HG02938 (cell line): ENCODE data around the gene HMGN1.

Experiments used
- ATAC-seq: cut with Tn5 transposase; IDR thresholded peaks from one replicate; pipeline ENCODE4 v1.9.1; 2021; ENCODE audit warnings: mild to moderate bottlenecking, moderate library complexity; ENCODE audit not compliant: unreplicated experiment

HMGN1 gene

DNA sequence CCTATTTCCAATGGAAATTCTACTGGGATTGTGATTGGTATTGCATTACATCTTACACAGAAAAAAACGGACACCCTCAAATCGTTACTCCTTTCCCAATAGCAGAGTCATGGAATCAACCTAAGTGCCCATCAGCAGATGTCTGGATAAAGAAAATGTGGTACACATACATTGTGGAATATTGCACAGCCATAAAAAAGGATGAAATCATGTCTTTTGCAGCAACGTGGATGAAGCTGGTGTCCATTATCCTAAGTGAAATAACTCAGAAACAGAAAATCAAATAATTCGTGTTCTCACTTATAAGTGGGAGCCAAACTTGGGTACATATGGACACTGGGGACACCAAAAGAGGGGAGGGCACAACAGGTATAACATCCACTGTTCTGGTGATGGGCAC lies 14.3 kb downstream of the HMGN1 start:
- no peak for ATAC-seq

DNA sequence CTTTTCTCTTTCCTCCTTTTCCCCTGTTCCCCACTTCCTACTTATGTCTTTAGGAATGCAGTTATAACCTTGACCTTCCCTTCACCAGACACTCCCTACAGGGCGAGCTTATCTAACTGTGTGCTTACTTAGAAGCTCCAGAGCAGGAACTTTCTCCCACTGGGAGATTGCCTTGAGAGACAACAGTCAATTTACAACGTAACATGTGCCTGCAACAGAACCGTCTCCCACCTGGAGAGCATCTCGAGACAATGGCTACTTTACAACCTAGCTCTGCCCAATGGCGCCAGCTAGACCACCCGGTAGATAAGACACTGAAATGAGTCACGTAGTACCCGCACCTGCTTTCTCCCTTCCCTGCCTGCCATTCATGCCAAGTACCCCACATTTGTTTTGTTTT lies 16.7 kb downstream of the HMGN1 start:
- no peak for ATAC-seq

DNA sequence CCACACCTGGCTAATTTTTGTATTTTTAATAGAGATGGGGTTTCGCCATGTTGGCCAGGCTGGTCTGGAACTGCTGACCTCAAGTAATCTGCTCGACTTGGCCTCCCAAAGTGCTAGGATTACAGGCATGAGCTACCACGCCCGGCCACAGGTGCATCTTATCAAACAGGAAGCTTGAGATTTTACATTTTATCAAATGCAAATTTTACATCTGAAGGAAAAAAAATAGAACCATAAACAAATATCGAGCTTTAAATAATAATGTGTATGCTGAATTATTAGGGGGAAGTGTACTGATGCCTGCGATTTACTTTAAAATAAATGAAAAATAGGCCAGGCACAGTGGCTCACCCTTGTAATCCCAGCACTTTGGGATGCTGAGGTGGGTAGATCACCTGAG lies 18.9 kb downstream of the HMGN1 start:
- ATAC-seq = no peak

DNA sequence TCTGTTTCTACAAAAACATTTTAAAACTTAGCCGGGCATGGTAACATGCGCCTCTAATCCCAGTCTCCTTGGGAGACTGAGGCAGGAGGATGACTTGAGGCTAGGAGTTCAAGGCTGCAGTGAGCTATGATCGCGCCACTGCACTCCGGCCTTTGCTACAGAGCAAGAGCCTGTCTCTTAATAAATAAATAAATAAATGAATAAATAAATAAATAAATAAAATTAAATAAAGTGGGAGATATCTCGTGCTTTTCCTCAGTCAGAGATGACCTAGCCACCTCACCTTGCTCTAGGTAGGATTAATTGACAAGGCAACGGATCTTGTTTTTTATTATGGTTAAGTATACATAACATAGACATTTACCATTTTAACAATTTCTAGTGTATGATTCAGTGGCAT lies 21.2 kb downstream of the HMGN1 start:
- ATAC-seq = no peak

DNA sequence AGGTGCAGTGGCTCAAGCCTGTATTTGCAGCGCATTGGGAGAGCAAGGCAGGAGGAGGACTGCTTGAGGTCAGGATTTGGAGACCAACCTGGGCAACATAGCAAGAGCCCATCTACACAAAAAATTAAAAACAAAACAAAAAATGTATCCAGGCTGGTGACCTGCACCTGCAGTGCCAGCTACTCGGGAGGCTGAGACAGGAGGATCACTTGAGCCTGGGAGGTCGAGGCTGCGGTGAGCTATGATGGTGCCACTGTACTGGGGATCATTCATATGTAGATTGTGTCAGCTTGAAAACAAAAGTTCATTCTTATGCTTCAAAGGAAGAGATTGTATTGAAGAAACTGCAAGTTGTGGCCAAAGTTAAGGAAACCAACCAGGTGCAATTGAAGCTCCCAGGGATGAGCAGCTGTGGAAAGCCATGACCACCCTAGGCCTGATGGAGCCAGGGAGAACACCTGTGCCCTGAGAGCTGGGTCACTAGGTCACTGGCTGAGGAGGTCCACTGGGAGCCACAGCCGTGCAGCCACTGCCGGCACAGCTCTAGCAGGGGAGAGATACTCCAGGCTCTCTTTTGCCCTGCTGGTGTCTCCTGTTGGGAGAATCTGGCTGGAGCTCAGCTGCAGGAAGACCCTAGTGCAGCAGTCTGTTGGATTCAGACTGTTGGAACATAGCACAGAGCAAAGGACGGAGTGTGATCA lies 22.1 kb downstream of the HMGN1 start:
- no peak for ATAC-seq

DNA sequence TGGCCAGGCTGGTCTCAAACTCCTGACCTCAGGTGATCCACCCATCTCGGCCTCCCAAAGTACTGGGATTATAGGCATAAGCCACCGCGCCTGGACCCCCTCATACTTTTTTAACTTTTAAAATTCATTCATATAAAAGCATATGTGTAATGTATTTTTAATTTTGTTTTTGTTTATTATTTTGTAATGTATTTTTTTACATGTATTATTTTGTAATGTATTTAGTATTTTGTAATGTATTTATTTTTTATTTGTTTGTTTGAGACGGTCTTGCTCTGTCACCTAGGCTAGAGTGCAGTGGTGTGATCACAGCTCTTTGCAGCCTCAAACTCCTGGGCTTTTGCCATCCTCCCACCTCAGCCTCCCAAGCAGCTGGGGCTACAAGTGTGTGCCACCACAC lies 23.4 kb downstream of the HMGN1 start:
- ATAC-seq = no peak

DNA sequence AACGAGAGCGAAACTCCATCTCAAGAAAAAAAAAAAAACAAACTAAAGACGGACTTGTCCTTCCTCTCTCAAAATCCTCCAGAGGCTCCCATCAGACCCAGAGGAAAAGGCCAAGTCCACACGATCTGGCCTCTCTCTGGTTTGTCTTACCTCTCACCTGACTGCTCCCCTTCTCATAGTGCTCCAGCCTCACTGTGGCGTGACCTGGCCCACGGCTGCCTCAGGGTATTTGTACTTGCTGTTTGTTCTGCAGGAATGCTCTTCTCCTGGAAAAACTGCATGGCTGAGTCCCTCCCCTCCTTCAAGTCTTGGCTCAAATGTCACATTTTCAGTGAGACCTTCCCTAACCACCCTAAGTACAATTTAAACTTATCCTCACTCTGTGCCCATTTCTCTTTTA lies 27.5 kb downstream of the HMGN1 start:
- no peak for ATAC-seq

DNA sequence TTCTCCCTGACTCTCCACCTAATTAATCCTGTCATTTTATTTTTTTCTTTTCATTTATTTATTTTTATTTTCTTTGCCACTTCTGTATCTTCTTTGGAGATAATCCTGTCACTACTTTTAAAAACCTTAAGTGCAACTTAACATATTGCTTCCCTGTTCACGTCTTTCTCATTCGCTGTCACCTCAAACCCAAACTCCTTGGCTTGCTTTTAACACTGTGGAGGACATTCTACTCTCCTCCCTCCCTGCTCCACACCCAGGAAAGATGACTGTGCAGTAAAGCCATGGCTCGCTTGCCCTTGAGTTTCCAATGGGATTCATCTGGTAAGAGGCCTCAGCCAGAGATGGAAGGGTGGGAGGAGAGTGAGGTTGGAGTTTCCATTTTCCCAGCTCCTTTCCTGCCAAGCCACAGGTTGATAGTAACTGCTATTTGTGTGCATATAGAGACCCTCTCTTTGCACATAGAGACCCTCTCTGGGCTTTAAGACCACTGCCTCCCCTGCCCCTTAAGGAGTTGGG lies 29.0 kb downstream of the HMGN1 start:
- ATAC-seq = no peak

DNA sequence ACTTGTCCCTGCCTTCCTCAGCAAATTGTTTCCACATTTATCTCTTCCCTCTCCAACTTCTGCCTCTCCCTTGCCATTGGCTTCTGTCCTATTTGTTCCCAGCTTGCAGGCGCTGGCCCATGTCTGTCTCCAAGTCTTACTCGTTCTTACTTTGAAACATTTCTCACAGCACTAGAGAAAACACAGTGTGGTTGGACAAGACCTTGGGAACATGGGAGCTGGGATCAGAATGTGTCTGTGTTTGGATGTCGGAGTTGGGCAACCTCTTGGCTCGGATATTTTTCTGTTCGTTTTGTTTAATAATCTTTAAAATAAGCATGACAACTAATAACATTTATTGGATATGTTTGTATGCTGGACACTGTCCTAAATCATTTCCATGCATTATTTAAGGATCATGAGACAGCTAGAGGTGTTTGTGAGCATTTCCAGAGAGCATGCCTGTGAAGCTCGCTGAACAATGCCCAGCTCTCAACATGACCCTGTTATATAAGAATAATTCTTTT lies 29.6 kb downstream of the HMGN1 start:
- no peak for ATAC-seq

DNA sequence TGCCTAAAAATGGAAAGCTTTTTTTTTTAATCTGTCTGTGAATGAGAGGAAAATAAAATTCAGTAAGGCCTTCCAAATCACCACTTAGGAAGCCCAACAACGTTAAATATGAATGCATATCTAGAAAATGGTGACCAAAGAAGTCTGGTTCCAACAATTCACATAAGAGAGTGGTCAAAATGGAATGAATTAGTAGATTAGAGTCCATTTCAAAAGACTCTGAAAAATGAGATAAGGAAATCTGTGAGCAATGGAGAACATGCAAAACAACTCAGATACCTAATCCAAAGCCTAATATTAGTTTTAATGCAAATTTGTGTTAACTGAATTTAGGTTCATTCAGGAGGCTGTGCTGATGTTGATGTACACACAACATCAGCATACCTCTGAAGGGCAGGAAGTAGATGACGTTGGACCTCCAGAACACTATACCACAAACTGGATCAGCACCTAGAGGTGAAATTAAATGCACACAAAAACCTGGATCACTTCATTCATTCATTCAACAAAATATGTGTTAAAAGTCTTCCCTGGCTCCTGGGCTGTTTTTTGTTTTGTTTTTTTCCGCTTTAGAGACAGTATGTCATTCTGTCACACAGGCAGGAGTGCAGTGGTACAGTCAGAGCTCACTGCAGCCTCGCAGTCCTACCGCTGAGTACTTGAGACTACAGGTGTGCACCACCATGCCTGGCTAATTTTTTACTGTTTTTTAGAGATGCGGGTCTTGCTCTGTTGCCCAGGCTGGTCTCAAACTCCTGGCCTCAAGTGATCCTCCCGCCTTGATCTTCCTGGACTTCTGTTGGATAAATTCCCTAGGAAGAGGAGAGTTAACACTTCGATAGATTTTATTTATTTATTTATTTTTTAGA lies 30.6 kb downstream of the HMGN1 start:
- no peak for ATAC-seq

DNA sequence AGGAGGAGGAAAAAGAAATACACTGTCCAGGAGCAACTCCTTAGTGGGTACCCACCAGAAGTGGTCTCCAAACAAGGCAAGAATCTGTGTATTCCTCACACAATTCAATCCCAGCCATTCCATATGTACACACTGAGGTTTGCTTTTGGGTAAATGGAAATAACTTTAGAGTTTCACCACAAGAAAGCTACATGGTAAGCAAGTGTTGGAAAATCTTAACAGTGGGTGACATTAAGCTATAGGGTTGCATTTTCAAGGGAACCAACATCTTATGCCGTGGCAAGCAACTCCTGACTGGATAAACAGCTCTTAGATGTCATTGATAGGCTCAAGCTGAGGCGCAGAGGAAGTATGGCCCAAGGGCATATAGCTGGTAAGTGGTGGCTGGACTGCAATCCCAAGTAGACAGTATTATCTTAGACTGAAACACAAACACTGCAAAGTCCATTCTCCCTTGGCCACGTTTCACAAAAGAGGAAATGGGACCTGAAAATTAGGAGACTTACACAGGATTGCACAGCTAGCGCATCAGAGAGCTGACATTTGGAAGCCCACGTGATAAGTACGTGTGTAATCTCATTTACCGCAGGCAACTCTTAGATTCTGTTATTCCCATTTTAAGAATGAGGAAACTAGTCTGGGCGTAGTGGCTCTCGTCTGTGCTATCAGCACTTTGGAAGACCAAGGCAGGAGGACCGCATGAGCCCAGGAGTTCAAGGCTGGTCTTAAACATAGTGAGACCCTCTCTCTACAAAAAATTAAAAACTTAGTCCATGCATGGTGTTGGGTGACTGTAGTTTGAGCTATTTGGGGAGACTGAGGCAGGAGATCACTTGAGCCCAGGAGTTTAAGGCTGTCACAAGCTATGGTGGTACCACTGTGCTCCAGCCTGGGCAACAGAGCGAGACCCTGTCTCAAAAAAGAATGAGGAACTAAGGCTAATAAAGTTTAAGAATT lies 31.5 kb downstream of the HMGN1 start:
- ATAC-seq = no peak

DNA sequence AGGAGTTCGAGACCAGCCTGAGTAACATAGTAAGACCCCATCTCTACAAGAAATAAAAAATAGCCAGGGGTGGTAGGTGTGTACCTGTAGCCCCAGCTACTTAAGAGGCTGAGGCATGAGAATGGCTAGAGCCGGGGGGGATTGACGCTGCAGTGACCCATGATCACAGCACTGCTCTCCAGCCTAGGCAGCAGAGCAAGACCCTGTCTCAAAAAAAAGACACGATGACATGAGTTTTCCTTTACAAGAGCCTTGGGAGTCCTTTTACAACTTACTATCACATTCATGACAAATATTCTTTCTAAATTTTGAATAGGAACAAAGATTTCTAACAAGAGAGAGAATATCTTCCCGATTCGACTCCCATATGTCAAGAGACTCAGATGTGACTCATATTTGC lies 32.2 kb downstream of the HMGN1 start:
- ATAC-seq = no peak

DNA sequence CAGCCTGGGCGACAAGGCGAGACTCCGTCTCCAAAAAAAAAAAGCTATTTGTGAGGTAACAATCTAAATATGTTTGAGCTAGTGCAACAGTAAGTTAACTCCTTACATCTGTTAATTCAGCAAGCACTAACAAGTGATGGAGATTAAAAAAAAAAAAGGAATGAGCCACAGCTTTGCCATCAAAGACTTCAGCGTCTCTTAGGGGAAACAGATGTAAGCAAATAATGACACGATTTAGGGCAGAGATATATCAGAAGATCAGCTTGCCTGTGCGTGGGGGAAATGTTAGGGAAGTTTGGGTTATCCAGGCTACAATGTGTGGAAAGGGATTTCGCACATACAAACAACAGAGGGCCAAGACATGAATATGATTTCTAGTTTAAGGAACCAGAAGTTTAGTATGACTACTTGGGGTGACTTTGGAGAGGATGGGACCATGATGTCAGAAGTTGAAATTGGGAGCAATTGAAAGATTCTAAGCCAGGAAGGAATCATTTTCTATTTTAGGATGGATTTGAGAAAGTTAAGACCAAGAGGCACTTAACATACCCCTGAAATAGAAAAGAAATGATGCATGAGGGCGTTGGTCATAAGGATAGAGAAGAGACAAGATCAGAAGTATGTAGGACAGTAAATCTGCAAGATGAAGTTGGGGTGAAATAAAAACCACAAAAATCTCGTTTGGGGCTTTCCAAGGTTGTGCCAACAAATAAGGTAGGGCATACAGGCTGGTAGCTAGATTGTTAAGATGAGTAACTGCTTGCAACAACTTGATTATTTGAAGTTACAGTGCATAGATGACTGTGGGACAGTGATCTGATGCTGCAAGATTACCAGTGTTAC lies 33.1 kb downstream of the HMGN1 start:
- ATAC-seq = no peak

DNA sequence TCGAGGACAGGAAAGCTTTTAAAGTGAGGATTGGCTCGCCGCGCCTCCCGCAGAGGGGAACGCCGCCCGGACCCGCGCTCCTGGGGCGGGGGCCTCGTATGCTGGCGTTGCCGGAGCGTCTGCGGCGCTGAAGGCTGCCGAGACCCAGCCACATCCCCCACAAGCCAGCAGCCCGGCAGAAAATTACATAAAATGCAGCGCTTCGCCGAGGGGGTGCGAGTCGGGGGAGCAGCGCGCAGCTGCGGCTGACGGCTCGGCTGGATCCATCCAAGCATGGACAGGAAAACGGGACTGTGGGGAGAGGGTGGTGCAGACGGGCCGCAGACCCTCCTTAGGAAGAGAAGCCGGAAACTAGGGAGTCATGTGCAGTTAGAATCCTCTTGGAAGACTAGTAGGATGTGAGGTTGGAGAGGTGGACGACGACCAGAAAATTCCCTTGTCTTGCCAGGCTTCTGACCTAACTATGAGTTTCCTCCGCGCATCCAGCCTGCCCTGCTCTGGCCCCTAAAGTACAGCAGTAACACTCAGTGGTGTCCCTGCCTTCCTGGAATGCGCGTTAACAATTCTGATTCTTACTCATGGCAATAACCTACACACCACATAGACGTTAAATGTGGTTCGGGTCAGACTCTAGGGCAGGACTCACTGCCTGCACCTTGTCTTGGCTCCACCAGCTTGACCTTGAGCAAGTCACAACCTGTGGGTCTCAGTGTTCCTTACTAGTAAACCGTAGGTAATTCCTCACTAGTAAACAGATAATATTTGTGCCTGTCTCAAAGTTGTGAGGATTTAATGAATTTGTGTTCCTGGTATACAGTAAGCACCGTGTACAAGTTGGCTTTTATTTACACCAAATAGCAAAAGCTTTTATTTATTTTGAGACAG lies 34.5 kb downstream of the HMGN1 start:
- peak; percentile 13 for ATAC-seq

DNA sequence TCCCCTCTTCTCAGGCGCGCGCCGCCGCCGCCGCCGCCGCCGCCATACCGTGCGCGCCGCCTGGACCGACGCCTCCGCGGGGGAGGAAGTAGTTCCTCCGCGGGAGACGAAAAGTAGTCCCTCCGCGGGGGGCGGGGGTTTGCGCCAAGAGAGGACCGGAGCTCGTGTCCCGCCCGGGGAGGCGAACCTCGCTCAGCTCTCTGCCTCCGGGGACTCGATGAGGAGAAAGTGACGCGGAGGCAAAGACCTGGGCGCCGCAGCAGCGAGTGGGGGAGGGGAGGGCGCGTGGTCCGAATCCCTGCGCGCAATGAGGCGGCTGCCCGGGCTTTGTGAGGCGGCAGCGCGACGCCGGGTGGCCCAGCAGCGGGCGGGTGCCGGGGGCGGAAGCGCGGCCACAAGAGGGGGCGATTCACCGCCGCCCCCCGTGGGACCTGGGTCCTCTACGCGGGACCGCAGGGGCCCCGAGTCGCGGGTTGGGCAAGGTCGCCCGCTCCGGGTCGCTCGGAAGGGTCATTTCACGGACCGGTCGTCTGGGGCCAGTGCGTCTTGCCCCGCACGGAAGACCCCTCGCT lies 35.2 kb downstream of the HMGN1 start, which contains the start of gene BRWD1:
BRWD1 (minus strand) TSS at position 62 of the 572 bp plus-strand sequence. CDS start 141 bp downstream, outside the sequence.
- ATAC-seq = peak; percentile 34

DNA sequence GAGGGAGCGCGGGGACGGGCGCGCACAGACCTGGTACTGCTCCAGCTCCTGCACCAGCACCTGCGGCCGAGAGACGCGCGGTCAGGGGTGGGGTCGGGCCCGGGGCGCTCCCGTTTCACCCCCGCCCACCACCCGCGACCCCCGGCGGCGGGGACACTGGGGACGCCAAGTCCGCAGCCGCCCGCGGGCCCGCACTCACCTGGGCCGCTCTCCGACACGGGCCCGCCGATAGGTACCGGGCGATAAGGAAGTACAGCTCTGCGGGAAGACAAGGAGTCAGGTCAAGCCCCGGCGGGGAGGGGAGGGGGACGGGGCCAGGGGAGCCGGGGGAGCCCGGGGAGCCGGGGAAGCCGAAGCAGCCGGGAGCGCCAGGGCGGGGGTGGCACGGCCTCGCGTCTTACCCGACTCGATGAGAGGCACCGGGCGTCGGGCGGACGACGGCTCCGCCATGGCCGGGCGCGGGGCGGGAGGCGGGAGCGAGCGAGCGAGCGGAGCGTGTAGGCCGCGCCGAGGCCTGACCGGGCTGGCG lies 35.8 kb downstream of the HMGN1 start:
- no peak for ATAC-seq

DNA sequence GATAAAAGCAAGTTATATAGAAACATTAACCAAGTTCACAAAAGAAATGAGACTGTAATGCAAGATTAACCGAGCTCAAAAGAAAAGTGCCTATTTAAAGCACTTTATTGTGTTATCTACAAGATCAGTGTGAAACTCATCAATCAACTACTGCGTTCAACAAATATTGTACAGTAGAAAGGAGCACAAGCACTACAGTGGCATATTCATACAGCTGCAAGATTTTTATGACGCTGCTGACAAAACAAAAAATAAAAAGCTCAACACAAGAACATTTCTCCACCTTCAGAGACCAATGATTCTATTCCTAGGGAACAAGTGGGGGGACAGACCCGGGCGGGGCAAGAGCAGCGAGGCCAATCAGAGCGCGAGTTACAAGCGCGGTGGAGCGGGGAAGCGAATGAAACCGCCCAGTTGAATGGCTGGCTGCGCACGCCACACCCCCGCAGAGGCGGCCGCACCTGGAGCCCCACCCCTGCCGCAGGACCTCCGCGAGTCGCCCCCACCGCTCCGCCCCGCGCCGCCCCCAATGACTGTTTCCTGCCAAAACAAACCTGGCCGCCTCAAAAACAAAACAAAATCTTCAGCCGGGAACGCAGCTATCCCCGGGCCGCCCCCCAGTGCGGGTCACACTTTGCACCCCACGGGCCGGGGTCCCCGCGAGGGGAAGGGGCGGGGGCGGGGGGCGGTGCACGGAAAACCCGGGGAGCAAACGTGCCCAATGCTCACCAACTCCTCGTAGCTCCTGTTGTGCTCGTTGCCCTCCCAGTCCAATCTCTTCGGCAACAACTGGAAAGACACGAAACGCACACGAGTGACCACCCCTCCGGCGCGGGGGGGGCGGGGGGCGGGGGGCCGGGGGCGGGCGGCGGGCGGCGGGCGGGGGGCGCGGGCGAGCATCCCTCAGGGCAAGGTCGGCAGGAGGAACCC lies 36.5 kb downstream of the HMGN1 start:
- peak; percentile 66 for ATAC-seq
